Raji (cell line): ENCODE measurements around the gene ART1.

ENCODE experiments used
- POLR2A ChIP-seq: IDR thresholded peaks from 2 replicates; pipeline ENCODE4 v1.6.1; 2011; ENCODE audit warnings: low read depth, low read length, control low read depth; ENCODE audit not compliant: insufficient read depth

Gene ART1

GRCh38 chr11:3662856-3663255 is 17.9 kb downstream of the ART1 start:
- no peak for TF ChIP-seq POLR2A

- TF ChIP-seq POLR2A, result no peak
Measured at GRCh38 chr11:3664032-3664630, 19.2 kb downstream of the ART1 start.

GRCh38 chr11:3665336-3666022 is 20.6 kb downstream of the ART1 start:
- no peak for TF ChIP-seq POLR2A

- no peak for TF ChIP-seq POLR2A
Measured at GRCh38 chr11:3666023-3666530, 21.1 kb downstream of the ART1 start.

- TF ChIP-seq POLR2A, result no peak
Measured at GRCh38 chr11:3667149-3668035, 22.5 kb downstream of the ART1 start.

GRCh38 chr11:3669128-3669527 is 24.2 kb downstream of the ART1 start:
- TF ChIP-seq POLR2A, result no peak

GRCh38 chr11:3669742-3670183 is 24.8 kb downstream of the ART1 start:
- no peak for TF ChIP-seq POLR2A

GRCh38 chr11:3671334-3672254 is 26.7 kb downstream of the ART1 start, which contains the start of gene CHRNA10:
CHRNA10 (minus strand) TSS chr11:3671384; CDS start chr11:3671312, 72 bp downstream.
- TF ChIP-seq POLR2A, result no peak

- TF ChIP-seq POLR2A, result no peak
Measured at GRCh38 chr11:3674189-3674588, 29.3 kb downstream of the ART1 start.

GRCh38 chr11:3675971-3676370 is 31.0 kb downstream of the ART1 start:
- TF ChIP-seq POLR2A, result no peak

- TF ChIP-seq POLR2A, result no peak
Measured at GRCh38 chr11:3679077-3679476, 34.1 kb downstream of the ART1 start.

GRCh38 chr11:3683039-3683438 is 38.1 kb downstream of the ART1 start:
- TF ChIP-seq POLR2A, result no peak

- TF ChIP-seq POLR2A, result no peak
Measured at GRCh38 chr11:3684129-3684818, 39.3 kb downstream of the ART1 start.

- TF ChIP-seq POLR2A, result no peak
Measured at GRCh38 chr11:3684819-3685172, 39.9 kb downstream of the ART1 start.
